ENCODE data around the gene CCDC158. TPM values are rescaled to one million over a fixed set of nuclear protein-coding genes. Genes with fewer than 3 reads are reported as not detected.

The CCDC158 gene
- total RNA-seq, 3 donors from 2014 or later (not counting 1 experiment from before 2014, with no cell fraction given): not detected

DNA sequence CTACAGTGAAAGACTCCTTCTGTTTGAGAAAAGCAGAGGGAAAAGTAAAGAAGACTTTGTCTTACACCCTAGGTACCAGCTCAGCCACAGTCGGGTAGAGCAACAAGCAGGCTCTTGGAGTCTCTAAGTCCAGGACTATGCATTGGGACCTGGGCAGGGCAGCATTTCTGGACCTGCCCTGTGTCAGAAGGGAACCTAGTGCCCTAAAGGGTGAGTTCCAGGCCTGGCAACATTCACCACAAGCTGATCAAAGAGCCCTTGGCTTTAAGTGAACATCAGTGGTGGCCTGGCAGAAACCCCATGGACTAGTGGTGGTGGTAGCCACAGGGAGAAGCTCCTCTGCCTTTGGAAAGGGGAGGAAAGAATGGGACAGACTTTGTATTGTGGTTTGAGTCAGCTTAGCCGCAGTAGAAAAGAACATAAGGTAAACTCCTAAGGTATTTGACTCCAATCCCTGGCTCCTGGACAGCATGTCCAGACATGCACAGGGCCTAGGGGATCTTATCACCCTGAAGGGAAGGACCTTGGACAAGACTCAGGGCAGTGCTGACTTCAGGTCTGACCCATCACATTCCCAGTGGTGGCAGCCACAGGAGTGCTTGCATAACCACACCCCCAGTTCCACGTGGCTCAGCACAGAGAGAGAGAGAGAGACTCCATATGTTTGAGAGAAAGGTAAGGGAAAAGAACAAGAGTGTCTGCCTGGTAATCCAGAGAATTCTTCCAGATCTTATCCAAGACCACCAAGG is 32.6 kb downstream of the CCDC158 start:
- 96% methylated on average over 2 of the region's 3 CpGs for WGBS (ENCODE audit: insufficient coverage)
- H3K27ac Mint-ChIP-seq: no peak overlapping the region
- H3K4me3 Mint-ChIP-seq: no peak overlapping the region
- Histone ChIP-seq H3K27ac (ENCODE audit: low read length) (no peak overlapping the region), H3K36me3 (ENCODE audit: control insufficient read depth, insufficient read depth, low read length) (no peaks in the 10 kb centered on the region), H3K4me1 (ENCODE audit: control insufficient read depth, insufficient read depth, low read length) (no peaks in the 10 kb centered on the region), H3K4me3 (ENCODE audit: low read length) (no peak overlapping the region), H3K27me3 (ENCODE audit: control insufficient read depth, insufficient read depth, low read length) (peaks cover 4% of the 10 kb centered on the region), H3K9me3 (ENCODE audit: control insufficient read depth, insufficient read depth, low read length) (no peaks in the 10 kb centered on the region)
- TF ChIP-seq, protein P1, sequence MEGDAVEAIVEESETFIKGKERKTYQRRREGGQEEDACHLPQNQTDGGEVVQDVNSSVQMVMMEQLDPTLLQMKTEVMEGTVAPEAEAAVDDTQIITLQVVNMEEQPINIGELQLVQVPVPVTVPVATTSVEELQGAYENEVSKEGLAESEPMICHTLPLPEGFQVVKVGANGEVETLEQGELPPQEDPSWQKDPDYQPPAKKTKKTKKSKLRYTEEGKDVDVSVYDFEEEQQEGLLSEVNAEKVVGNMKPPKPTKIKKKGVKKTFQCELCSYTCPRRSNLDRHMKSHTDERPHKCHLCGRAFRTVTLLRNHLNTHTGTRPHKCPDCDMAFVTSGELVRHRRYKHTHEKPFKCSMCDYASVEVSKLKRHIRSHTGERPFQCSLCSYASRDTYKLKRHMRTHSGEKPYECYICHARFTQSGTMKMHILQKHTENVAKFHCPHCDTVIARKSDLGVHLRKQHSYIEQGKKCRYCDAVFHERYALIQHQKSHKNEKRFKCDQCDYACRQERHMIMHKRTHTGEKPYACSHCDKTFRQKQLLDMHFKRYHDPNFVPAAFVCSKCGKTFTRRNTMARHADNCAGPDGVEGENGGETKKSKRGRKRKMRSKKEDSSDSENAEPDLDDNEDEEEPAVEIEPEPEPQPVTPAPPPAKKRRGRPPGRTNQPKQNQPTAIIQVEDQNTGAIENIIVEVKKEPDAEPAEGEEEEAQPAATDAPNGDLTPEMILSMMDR (IDR thresholded peaks at IDR 0.05): no peak
- H3K9me3 Mint-ChIP-seq: peaks cover 2 to 11% of the 10 kb centered on the region in 2 donors
- H3K4me1 Mint-ChIP-seq: no peaks in the 10 kb centered on the region
- peaks cover 39% of the 10 kb centered on the region for H3K36me3 Mint-ChIP-seq
- no peak for ATAC-seq
- H3K27me3 Mint-ChIP-seq (ENCODE audit: low read depth in 2 of 2): peaks cover 22 to 61% of the 10 kb centered on the region in 2 donors
- intact Hi-C loops (cut with micrococcal nuclease): no loop called here
- DNase-seq: no peak

DNA sequence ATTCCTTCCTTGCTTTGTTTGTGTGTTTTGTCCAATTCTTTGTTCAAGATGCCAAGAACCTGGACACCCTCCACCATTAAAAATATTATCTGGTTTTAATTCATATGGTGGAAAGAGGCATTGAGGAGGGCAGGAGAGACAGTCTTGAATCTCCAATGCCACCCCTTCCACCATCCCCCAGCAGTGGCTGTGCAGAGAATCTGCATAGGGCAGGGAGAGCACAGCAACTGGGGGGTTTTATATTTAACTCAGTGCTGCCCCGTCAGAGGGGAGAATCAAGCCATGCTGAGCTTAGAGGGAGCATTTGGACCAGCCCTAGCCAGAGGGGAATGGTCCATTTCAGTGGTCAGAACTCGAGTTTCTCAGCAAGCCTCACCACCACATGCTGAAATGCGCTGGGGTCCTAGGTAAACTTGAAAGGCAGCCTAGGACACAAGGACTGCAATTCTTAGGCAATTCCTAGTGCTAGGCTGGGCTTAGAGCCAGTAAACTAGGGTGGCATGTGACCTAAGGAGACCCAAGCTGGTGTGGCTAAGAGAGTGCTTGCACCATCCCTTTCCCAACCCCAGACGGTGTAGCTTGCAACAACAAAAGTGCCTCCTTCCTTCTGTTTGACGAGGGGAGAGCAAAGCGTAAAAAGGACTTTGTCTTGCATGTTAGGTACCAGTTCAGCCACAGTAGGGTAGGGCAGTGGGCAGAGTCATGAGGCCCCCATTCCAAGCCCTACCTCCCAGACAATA is 34.2 kb downstream of the CCDC158 start:
- ATAC-seq: peak in 1 of 3 donors; percentile 21
- Mint-ChIP-seq H3K4me1 (no peaks in the 10 kb centered on the region), H3K27ac (no peak overlapping the region)

DNA sequence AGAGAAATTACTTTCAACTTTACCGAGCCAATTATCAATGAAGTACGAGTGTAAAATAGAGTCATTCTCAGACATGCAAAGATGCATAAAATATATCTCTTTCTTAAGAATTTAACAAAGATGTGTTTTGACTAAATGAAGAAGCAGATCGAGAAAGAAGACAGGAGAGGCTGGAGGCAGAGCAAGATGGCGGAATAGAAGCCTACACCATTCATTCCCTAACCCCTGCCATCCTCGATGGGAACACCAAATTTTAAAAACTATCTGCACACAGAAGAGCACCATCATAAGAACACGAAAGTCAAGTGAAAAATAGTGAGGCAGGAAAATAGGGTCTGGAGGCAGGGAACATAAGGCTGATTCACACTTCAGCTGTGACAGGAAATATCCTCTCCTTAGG is 35.0 kb downstream of the CCDC158 start:
- Mint-ChIP-seq H3K4me3 (no peak overlapping the region), H3K9me3 (peaks cover 2 to 8% of the 10 kb centered on the region in 2 donors), H3K4me1 (no peaks in the 10 kb centered on the region), H3K27me3 (ENCODE audit: low read depth in 2 of 2) (peaks cover 16 to 37% of the 10 kb centered on the region in 2 donors), H3K27ac (no peak overlapping the region), H3K36me3 (peaks cover 23% of the 10 kb centered on the region)
- H3K27ac ChIP-seq (ENCODE audit: low read length): no peak overlapping the region
- H3K36me3 ChIP-seq (ENCODE audit: control insufficient read depth, insufficient read depth, low read length): no peaks in the 10 kb centered on the region
- WGBS (ENCODE audit: insufficient coverage): 100% methylated on average over 2 of the region's 6 CpGs
- intact Hi-C loops (cut with micrococcal nuclease): no loop called here
- H3K4me3 ChIP-seq (ENCODE audit: low read length): no peak overlapping the region
- H3K4me1 ChIP-seq (ENCODE audit: control insufficient read depth, insufficient read depth, low read length): no peaks in the 10 kb centered on the region
- TF ChIP-seq, protein P1 (IDR thresholded peaks at IDR 0.05): no peak
- ATAC-seq (no peak), DNase-seq (no peak)
- H3K27me3 ChIP-seq (ENCODE audit: control insufficient read depth, insufficient read depth, low read length): peaks cover 2% of the 10 kb centered on the region
- no peaks in the 10 kb centered on the region for H3K9me3 ChIP-seq (ENCODE audit: control insufficient read depth, insufficient read depth, low read length)

More for the DNA sequence above, 34.2 kb downstream of the CCDC158 start:
- Histone ChIP-seq H3K27me3 (ENCODE audit: control insufficient read depth, insufficient read depth, low read length) (peaks cover 4% of the 10 kb centered on the region), H3K4me3 (ENCODE audit: low read length) (no peak overlapping the region), H3K9me3 (ENCODE audit: control insufficient read depth, insufficient read depth, low read length) (no peaks in the 10 kb centered on the region), H3K4me1 (ENCODE audit: control insufficient read depth, insufficient read depth, low read length) (no peaks in the 10 kb centered on the region), H3K27ac (ENCODE audit: low read length) (no peak overlapping the region), H3K36me3 (ENCODE audit: control insufficient read depth, insufficient read depth, low read length) (no peaks in the 10 kb centered on the region)
- Mint-ChIP-seq H3K27me3 (ENCODE audit: low read depth in 2 of 2) (peaks cover 19 to 45% of the 10 kb centered on the region in 2 donors), H3K36me3 (peaks cover 29% of the 10 kb centered on the region), H3K4me3 (no peak overlapping the region), H3K9me3 (peaks cover 2 to 11% of the 10 kb centered on the region in 2 donors)
- TF ChIP-seq, protein P1 (IDR thresholded peaks at IDR 0.05): no peak
- intact Hi-C loops (cut with micrococcal nuclease): no loop called here
- no peak for DNase-seq
- WGBS (ENCODE audit: insufficient coverage): 88% methylated on average over 6 of the region's 6 CpGs

Measured in natural killer cell (primary cell).